ENCODE measurements around the gene EXOC6B.

EXOC6B gene

DNA sequence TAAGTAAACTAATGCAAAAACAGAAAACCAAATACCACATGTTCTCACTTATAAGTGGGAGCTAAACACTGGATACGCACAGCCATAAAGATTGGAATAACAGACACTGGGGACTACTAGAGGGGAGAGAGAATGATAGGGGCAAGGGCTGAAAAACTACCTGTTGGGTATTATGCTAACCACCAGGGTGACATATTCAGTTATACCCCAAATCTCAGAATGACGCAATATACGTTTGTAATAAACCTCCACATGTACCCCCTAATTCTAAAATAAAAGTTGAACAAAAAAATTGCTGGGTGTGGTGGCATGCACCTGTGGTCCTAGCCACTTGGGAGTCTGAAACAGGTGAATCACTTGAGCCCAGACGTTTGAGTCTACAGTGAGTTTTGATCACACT lies 157.2 kb downstream of the EXOC6B start:
- H3K4me1 ChIP-seq (ENCODE audit: control insufficient read depth, insufficient read depth, low read length), result no peaks in the 10 kb centered on the region
- TF ChIP-seq ZNF558 (tag by site-specific recombination; IDR thresholded peaks at IDR 0.05), result no peak
- TF ChIP-seq, protein P1, sequence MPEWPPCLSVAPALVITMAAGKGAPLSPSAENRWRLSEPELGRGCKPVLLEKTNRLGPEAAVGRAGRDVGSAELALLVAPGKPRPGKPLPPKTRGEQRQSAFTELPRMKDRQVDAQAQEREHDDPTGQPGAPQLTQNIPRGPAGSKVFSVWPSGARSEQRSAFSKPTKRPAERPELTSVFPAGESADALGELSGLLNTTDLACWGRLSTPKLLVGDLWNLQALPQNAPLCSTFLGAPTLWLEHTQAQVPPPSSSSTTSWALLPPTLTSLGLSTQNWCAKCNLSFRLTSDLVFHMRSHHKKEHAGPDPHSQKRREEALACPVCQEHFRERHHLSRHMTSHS (tag by site-specific recombination; IDR thresholded peaks at IDR 0.05), result no peak
- TF ChIP-seq, protein P2, sequence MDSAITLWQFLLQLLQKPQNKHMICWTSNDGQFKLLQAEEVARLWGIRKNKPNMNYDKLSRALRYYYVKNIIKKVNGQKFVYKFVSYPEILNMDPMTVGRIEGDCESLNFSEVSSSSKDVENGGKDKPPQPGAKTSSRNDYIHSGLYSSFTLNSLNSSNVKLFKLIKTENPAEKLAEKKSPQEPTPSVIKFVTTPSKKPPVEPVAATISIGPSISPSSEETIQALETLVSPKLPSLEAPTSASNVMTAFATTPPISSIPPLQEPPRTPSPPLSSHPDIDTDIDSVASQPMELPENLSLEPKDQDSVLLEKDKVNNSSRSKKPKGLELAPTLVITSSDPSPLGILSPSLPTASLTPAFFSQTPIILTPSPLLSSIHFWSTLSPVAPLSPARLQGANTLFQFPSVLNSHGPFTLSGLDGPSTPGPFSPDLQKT (IDR thresholded peaks at IDR 0.05; ENCODE audit: borderline replicate concordance, low read depth, low read length), result no peak
- TF ChIP-seq, protein P3, sequence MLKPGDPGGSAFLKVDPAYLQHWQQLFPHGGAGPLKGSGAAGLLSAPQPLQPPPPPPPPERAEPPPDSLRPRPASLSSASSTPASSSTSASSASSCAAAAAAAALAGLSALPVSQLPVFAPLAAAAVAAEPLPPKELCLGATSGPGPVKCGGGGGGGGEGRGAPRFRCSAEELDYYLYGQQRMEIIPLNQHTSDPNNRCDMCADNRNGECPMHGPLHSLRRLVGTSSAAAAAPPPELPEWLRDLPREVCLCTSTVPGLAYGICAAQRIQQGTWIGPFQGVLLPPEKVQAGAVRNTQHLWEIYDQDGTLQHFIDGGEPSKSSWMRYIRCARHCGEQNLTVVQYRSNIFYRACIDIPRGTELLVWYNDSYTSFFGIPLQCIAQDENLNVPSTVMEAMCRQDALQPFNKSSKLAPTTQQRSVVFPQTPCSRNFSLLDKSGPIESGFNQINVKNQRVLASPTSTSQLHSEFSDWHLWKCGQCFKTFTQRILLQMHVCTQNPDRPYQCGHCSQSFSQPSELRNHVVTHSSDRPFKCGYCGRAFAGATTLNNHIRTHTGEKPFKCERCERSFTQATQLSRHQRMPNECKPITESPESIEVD (tag by site-specific recombination; IDR thresholded peaks at IDR 0.05), result no peak
- no peak for TF ChIP-seq KLF16 (tag by site-specific recombination; IDR thresholded peaks at IDR 0.05)
- no peak for TF ChIP-seq SP3 (tag by site-specific recombination; IDR thresholded peaks at IDR 0.05)
- TF ChIP-seq REPIN1 (tag by site-specific recombination; IDR thresholded peaks at IDR 0.05; ENCODE audit: low read depth), result no peak
- TF ChIP-seq ZNF548 (tag by site-specific recombination; IDR thresholded peaks at IDR 0.05), result no peak
- no peak for TF ChIP-seq ZNF175 (tag by site-specific recombination; IDR thresholded peaks at IDR 0.05)
- TF ChIP-seq ZBTB48 (tag by site-specific recombination; IDR thresholded peaks at IDR 0.05), result no peak
- no peak for TF ChIP-seq ZNF664 (tag by site-specific recombination; IDR thresholded peaks at IDR 0.05)
- TF ChIP-seq ZNF138 (tag by site-specific recombination; IDR thresholded peaks at IDR 0.05; ENCODE audit: borderline replicate concordance), result no peak
- TF ChIP-seq HOXA7 (CRISPR knock-in tag; IDR thresholded peaks at IDR 0.05; ENCODE audit: borderline replicate concordance), result no peak
- TF ChIP-seq ZXDB (tag by site-specific recombination; IDR thresholded peaks at IDR 0.05), result no peak
- no peak for TF ChIP-seq ZNF121 (tag by site-specific recombination; IDR thresholded peaks at IDR 0.05)
- TF ChIP-seq ZNF24 (tag by site-specific recombination; IDR thresholded peaks at IDR 0.05), result no peak
- no peak for TF ChIP-seq ZNF292 (tag by site-specific recombination; IDR thresholded peaks at IDR 0.05; ENCODE audit: borderline replicate concordance, low read depth)
- no peak for TF ChIP-seq ZNF311 (tag by site-specific recombination; IDR thresholded peaks at IDR 0.05; ENCODE audit: borderline replicate concordance)
- TF ChIP-seq ZNF214 (tag by site-specific recombination; IDR thresholded peaks at IDR 0.05; ENCODE audit: borderline replicate concordance), result no peak
- TF ChIP-seq, protein P4, sequence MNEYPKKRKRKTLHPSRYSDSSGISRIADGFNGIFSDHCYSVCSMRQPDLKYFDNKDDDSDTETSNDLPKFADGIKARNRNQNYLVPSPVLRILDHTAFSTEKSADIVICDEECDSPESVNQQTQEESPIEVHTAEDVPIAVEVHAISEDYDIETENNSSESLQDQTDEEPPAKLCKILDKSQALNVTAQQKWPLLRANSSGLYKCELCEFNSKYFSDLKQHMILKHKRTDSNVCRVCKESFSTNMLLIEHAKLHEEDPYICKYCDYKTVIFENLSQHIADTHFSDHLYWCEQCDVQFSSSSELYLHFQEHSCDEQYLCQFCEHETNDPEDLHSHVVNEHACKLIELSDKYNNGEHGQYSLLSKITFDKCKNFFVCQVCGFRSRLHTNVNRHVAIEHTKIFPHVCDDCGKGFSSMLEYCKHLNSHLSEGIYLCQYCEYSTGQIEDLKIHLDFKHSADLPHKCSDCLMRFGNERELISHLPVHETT (tag by site-specific recombination; IDR thresholded peaks at IDR 0.05), result no peak
- H3K9me3 ChIP-seq (ENCODE audit: control insufficient read depth, insufficient read depth, low read depth, low read length), result no peaks in the 10 kb centered on the region; the same call in 1 of the 2 replicates
- no peaks in the 10 kb centered on the region; a peak in 1 of 3 replicates for H3K36me3 ChIP-seq (ENCODE audit: control insufficient read depth in 2 of 2, insufficient read depth in 1 of 2, low read length in 2 of 2)
- H3K27ac ChIP-seq (ENCODE audit: extremely low read depth, low read depth, low read length), result no peak overlapping the region
- CTCF ChIA-PET, result no interaction called here
- POLR2A ChIA-PET, result no interaction called here
- no peak overlapping the region for H3K4me3 ChIP-seq (ENCODE audit: low read depth, low read length)

DNA sequence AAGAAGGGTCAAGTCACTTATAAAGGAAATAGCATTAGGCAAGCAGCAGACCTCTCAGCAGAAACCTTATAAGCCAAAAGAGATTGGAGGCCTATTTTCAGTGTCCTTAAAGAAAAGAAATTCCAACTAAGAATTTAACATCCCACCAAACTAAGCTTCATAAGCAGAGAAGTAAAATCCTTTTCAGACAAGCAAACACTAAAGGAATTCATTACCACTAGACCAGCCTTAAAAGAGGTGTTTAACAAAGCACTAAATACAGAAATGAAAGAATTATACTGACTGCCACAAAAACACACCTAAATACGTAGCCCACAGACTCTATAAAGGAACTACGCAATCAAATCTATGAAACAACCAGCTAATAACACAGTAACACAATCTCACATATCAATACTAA lies 160.4 kb downstream of the EXOC6B start:
- no peak overlapping the region for H3K27ac ChIP-seq (ENCODE audit: extremely low read depth, low read depth, low read length)
- TF ChIP-seq ZNF560 (tag by site-specific recombination; IDR thresholded peaks at IDR 0.05; ENCODE audit: borderline replicate concordance) (no peak), SETDB1 (IDR thresholded peaks at IDR 0.05; ENCODE audit: insufficient read length, low read length) (peak; percentile 93)
- H3K4me1 ChIP-seq (ENCODE audit: control insufficient read depth, insufficient read depth, low read length), result no peaks in the 10 kb centered on the region
- H3K4me3 ChIP-seq (ENCODE audit: low read depth, low read length), result no peak overlapping the region
- H3K9me3 ChIP-seq (ENCODE audit: control insufficient read depth, insufficient read depth, low read depth, low read length), result no peaks in the 10 kb centered on the region; the same call in 1 of the 2 replicates
- no peaks in the 10 kb centered on the region; a peak in 1 of 3 replicates for H3K36me3 ChIP-seq (ENCODE audit: control insufficient read depth in 2 of 2, insufficient read depth in 1 of 2, low read length in 2 of 2)
- ChIA-PET CTCF (no interaction called here), POLR2A (no interaction called here)
